AG04450 (cell line): ENCODE measurements around the gene NLRC5. TPM values are rescaled to one million over a fixed set of nuclear protein-coding genes. Genes with fewer than 3 reads are reported as not detected.

Experiments
- CTCF ChIA-PET: fragments of 300-600, 350-600 bp; formaldehyde crosslinking; extraction: SDS; loops from one replicate; lab custom pipeline; 2022; ENCODE audit warnings: antibody characterized with exemption, inconsistent platforms; lab: Charles Lee
- POLR2A ChIA-PET: fragments of 350-600 bp; formaldehyde crosslinking; extraction: SDS; loops from one replicate; lab custom pipeline; 2021; ENCODE audit warnings: antibody characterized with exemption, inconsistent platforms; lab: Yijun Ruan, JAX
- DNase-seq: peaks from one replicate; pipeline ENCODE4 v3.0.0-alpha.2; 2011; ENCODE audit warnings: low read depth, low spot score
- H3K27ac ChIP-seq: one replicate; pipeline ENCODE4 v1.5.1; 2012; ENCODE audit warnings: low read depth, low read length, control low read depth
- H3K27me3 ChIP-seq: one replicate; pipeline ENCODE4 v1.6.0; 2012; ENCODE audit warnings: low read length; ENCODE audit not compliant: control insufficient read depth, insufficient read depth
- H3K4me3 ChIP-seq: 2 replicates; pipeline ENCODE4 v1.5.1; 2011; ENCODE audit warnings: mild to moderate bottlenecking, low read depth, low read length, control low read depth
- H3K9me3 ChIP-seq: 2 replicates; pipeline ENCODE4 v1.5.1; 2012; ENCODE audit warnings: low read length; ENCODE audit not compliant: control insufficient read depth, insufficient read depth
- polyA plus RNA-seq: library from polyadenylated mRNA; depleted of rRNA; stranded (reverse); fragments of >200 nt; gene quantifications from 2 replicates; pipeline ENCODE4 v1.2.3, GENCODE V29; 2011
- TF ChIP-seq, protein P1 (sequence below): IDR thresholded peaks from 2 replicates; pipeline ENCODE4 v1.5.1; 2011; ENCODE audit warnings: low read depth, low read length, control low read depth, inconsistent platforms

Gene NLRC5
- polyA plus RNA-seq, 1 experiment: 9.2 TPM

DNA sequence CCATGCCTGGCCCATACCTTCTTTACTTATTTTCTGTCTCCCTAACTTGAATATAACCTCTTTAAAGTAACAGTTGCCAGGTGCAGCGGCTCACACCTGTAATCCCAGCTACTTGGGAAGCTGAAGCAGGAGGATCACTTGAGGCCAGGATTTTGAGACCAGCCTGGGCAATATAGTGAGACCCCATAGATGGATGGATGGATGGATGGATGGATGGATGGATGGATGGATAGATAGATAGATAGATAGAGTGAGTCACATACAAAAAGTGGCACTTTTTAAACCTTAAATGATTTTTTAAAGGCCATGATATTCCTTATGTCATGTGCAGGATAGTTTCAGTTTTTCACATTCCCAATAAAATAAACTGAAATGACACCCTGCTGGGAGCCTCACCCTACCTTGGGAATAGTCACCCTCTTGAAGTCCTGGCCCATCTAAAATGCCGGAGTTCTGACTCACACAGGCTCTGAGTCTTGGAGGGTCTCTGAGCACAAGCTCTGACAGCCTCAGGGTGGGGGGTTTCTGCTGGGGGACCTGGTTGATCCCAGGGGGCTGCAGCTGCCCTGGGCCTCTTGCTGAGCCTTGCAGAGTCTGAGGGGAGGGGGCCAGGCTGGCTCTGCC, 129.2 kb downstream of the NLRC5 start:
- CTCF ChIA-PET: no interaction called here
- Histone ChIP-seq H3K4me3 (no peak overlapping the region), H3K27me3 (no peaks in the 10 kb centered on the region), H3K9me3 (no peaks in the 10 kb centered on the region; the same call in 1 of the 2 replicates), H3K27ac (no peak overlapping the region)
- DNase-seq: no peak
- TF ChIP-seq, protein P1, sequence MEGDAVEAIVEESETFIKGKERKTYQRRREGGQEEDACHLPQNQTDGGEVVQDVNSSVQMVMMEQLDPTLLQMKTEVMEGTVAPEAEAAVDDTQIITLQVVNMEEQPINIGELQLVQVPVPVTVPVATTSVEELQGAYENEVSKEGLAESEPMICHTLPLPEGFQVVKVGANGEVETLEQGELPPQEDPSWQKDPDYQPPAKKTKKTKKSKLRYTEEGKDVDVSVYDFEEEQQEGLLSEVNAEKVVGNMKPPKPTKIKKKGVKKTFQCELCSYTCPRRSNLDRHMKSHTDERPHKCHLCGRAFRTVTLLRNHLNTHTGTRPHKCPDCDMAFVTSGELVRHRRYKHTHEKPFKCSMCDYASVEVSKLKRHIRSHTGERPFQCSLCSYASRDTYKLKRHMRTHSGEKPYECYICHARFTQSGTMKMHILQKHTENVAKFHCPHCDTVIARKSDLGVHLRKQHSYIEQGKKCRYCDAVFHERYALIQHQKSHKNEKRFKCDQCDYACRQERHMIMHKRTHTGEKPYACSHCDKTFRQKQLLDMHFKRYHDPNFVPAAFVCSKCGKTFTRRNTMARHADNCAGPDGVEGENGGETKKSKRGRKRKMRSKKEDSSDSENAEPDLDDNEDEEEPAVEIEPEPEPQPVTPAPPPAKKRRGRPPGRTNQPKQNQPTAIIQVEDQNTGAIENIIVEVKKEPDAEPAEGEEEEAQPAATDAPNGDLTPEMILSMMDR: no peak
- POLR2A ChIA-PET: no interaction called here

DNA sequence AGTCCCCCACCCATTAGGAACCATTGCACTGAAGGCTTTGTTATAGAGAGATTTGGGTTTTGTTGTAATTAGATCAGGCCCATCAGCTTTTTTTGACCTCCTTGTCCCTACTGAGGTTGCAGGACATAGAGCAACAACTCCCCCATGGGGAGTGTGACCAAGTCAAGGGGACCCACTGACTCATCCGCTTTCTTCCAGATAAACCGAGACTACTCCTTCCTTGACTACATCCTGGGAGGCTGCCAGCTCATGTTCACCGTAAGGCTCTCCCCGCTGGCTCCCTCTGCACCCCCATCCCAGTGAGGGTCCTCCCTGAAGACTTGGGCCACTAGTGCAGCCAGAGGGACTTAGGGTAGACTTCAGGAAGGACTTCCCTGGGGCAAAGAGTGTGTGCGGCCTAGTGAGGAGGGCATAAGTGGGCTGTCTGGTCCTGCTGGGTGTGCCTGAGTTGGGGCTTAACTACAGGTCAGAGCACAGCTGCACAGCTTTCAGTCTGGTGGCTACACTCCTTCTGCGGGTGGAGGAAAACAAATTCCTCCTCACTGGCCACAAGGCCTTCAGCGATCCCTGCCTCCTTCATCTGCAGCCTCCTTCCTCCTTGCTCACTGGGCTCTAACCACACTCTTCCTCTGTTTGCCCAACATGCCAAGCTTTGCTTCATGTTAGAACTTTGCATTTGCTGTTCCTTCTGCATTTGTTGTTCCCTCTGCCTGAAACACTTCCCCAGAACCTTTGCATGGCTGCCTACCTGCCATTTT, 134.0 kb downstream of the NLRC5 start:
- no peak for DNase-seq
- no peak overlapping the region for H3K27ac ChIP-seq
- H3K9me3 ChIP-seq: no peaks in the 10 kb centered on the region
- TF ChIP-seq, protein P1: no peak
- ChIA-PET POLR2A (interaction anchor here (0.7 kb wide), 1 partner anchor 1183 kb away, joined by 3 read pairs; no protein-coding TSS in a partner anchor), CTCF (interaction anchor here (0.7 to 1.5 kb wide), 2 partner anchors 9 to 31 kb away, joined by 3 to 4 read pairs; partner anchors contain the start of gene CPNE2)
- H3K4me3 ChIP-seq: no peak overlapping the region
- no peaks in the 10 kb centered on the region for H3K27me3 ChIP-seq

DNA sequence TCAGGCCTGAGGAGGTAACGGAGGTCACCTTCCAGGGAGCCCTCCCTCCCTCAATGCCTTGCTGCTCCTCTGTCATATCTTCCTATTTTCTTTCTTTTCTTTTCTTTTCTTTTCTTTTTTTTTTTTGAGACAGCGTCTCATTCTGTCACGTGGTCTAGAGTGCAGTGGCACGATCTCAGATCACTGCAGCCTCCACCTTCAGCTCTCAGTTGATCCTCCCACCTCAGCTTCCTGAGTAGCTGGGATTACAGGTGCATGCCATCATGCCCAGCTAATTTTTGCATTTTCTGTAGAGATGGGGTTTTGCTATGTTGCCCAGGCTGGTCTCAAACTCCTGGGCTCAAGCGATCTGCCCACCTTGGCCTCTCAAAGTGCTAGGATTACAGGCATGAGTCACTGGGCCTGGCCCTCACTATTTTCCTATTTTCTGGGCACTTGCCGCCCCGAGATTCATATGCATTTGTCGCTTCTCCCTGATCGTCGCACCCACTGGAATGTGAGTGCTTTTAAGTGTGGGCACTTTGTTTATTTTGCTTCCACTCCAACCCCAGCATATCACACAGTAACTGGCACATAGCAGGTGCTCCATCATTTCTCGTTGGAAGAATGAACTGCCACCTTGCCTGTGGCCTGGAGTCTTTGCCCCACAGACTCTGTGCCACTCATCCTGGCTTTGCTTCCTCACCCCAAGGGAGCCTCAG, 134.8 kb downstream of the NLRC5 start:
- ChIA-PET CTCF (interaction anchor here (1.5 kb wide), 1 partner anchor 32 kb away, joined by 4 read pairs; the partner anchor contains the start of gene CPNE2), POLR2A (interaction anchor here (0.7 kb wide), 1 partner anchor 1183 kb away, joined by 3 read pairs; no protein-coding TSS in a partner anchor)
- no peak for DNase-seq
- TF ChIP-seq, protein P1: no peak
- no peak overlapping the region for H3K27ac ChIP-seq
- H3K4me3 ChIP-seq: no peak overlapping the region
- H3K27me3 ChIP-seq: no peaks in the 10 kb centered on the region
- H3K9me3 ChIP-seq: no peaks in the 10 kb centered on the region

DNA sequence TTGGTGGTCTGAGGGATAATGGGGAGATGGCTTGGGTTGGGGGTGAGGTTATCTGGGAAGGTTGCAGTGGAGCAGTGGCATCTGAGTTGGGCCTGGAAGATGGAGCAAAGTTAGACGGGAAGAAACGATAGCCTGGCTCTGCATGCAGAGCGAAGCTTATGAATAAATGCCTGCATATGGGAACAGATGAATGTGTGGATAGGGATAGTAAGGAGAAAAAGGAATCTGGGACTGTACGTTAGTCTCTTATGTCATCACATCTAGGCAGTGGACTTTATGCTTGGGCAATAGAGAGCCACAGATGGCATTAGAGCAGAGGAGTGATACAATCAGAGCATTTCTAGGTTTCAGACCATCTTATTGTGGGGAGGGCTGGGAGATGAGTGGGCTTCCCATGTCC, 136.0 kb downstream of the NLRC5 start:
- POLR2A ChIA-PET: no interaction called here
- no peak overlapping the region for H3K27ac ChIP-seq
- no peaks in the 10 kb centered on the region for H3K9me3 ChIP-seq
- CTCF ChIA-PET: no interaction called here
- no peak for DNase-seq
- no peaks in the 10 kb centered on the region for H3K27me3 ChIP-seq
- TF ChIP-seq, protein P1: no peak
- H3K4me3 ChIP-seq: no peak overlapping the region
